HG03135 (cell line): ENCODE measurements around the gene SPATS2L.

Experiments used
- ATAC-seq: cut with Tn5 transposase; IDR thresholded peaks from one replicate; pipeline ENCODE4 v1.9.1; 2021; ENCODE audit warnings: mild to moderate bottlenecking, moderate library complexity; ENCODE audit not compliant: unreplicated experiment

Gene SPATS2L

DNA sequence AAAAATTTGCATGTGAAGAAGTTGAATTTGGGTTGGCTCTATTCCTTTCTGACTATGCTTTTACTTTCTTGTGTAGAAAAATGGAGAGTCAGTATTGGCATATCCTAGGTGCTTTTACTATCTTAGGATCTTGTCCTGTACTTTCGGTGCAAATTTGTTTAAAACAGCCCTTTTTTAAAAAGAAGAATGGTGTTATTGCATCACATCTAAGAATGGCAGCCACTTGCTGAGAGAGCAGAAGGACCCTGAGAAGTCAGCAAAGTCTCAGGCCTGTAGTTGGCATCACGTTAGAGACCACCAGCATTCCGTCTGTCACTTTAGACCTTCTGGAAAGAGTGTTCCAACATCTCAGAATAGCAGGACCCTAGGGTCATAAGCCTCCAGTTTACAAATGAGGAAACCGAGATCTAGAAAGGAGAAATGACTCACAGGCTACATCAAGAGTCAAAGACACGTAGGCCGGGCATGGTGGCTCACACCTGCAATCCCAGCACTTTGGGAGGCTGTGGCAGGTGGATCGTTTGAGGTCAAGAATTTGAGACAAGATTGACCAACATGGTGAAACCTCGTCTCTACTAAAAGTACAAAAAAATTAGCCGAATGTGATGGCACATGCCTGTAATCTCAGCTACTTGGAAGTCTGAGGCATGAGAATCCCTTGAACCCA, 42.5 kb downstream of the SPATS2L start:
- ATAC-seq, result no peak

- ATAC-seq, result no peak
Observed at GRCh38 chr2:200349868-200350267, 43.4 kb downstream of the SPATS2L start.

- ATAC-seq, result no peak
Observed at GRCh38 chr2:200350850-200351285, 44.4 kb downstream of the SPATS2L start.

- ATAC-seq, result no peak
Observed at GRCh38 chr2:200351815-200352214, 45.3 kb downstream of the SPATS2L start.

DNA sequence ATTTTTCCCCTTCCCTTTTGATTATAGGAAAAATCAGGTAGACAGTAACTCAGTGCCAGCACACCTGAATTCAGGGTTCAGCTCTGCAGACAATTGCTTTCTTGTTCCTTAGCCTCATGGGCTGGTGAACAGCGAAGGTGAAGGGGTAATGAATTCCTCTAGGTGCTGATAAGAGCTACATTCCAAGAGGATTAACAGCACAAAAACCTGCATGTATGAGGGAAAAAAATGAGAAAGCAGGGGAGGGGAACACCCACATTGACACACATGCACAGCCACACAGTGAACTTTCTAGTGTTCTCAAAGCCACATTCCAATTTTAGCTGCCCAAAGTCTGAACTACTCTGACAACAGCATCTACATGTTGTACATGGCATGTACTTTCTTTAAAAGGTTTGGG, 46.1 kb downstream of the SPATS2L start:
- ATAC-seq, result no peak

DNA sequence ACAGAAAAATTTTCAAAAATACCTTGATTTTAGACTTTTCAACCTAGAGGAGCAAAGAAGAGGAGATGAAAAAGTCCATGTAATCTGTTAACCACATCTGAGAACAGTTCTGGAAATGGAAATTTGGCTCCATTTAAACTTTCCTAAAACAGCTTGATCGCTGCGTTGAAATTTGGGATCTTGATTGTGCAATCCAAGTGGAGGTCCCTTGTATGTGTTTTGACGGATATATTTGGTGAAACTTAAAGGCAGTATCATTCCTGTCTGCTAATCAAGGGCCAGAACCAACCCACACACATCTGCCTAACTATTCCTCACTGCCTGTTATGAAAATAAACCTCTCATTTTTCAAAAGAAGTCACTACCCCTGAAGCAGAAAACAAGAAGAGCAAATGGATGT, 46.6 kb downstream of the SPATS2L start:
- ATAC-seq, result no peak

GRCh38 chr2:200353874-200354273, 47.4 kb downstream of the SPATS2L start:
- ATAC-seq, result no peak

DNA sequence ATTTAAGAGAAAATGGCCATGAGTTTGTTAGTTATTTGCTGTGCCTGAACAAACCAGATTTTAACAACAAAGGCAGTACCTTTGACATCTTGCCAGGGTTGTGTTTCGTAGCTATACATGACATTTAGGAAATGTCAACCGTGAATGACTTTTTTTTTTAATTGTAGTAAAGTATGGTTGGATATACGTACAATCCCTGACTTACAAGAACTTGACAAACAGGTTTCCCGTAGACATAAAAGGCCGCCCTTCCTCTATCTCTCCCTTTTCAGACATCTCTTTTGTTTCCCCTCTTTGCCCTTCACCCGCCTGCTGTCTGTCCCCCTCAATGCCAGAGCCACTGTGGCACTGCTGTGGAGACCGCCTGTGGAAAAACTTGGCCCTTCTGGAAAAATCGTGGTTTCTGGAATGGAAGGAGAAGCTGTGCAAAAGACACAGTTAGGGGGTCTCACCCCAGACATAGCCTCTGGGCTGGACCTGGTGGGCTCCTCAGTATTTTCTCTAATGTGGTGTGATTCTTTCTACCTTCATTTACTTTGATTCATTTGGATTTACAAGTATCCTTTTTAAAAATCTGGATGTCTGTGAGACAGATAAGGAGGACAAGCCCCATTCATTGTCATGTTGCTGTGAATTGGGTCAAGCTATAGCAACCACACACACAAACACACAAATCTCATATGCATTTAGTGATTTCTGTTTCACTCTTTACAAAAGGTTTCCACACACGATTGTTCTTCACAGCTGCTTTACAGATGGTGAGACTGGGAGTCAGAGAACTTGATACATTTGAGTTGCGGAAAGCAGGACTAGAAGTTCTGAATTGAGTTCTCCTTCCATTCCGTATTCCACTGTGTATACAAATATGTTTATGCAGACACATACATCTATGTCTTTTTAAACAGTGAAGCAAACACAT, 48.6 kb downstream of the SPATS2L start:
- no peak for ATAC-seq

- no peak for ATAC-seq
Observed at GRCh38 chr2:200356321-200356720, 49.8 kb downstream of the SPATS2L start.

DNA sequence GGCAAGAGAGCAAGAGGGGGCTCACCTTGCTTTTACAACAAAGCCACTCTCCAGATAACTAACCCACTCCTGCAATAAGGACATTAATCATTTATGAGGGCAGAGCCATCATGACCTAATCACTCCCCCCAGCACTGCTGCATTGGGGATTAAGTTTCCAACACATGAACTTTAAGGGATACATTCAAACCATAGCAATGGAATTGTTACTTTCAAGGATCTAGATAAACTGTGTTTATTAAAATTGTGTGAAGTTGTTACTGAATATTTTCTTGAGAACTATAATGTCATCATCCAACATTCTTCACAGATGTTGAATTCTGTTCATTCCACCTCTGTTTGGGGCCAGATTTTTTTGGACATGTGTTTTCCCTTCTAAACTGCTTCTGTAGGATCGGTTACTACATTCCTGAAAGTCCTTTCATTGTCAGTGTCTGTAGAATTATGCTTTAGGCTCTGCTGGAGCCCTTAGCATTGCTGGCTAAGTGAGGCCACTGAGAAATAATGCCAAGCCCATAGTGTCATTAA, 50.4 kb downstream of the SPATS2L start:
- ATAC-seq, result no peak

DNA sequence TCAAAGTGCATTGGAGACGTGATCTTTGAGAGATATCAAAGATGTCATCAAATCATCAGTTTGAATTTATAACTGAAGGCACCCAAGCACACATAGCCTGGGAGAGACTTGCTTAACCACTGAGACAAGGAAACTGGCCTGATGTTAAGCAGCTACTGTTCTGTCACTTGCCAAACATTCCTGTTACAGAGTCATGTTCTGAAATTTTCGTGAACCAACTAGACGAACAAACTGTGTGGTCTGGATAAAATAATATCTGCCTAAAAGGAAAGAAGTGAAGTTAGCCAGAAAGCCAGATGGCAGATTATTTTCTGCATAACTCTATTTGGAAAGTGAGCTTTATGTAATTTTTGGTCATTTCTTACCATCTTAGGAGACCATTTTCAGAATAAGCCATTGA, 51.4 kb downstream of the SPATS2L start:
- no peak for ATAC-seq

- ATAC-seq, result no peak
Observed at GRCh38 chr2:200359552-200359951, 53.1 kb downstream of the SPATS2L start.

GRCh38 chr2:200360364-200360763, 53.9 kb downstream of the SPATS2L start:
- ATAC-seq, result no peak

DNA sequence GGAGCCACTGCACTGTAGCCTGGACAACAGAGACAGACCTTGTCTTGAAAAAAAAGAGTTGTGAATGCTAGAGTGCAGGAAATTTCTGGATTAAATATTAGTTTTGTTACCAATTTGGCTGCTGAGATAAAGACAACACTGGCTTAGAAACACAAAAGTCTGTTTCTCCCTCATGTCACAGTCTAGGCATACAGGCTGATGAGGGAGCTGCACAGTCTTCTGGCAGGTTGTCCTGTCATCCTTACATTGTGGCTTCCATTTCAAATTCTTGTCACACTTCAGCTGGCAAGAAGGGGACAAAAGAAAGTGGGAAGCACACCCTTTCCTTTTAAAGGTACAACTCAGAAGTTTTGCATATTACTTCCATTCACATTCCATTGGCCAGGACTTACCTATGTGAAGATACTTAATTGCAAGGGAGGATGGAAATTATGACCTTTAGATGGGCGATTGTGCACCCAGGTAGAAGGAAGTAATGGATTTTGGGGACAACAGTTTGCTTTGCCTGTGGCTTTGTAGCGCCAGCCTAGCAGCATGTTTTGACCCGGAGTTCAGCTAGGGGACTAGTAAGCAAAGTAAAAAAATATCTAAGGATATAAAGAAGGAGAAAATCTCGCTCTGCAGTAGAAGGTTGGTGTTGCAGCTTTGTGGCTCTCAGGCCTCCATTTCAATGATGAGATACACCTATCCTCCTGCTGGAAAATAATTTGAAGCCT, 55.9 kb downstream of the SPATS2L start:
- ATAC-seq, result no peak

GRCh38 chr2:200363279-200363678, 56.8 kb downstream of the SPATS2L start:
- ATAC-seq, result no peak

- ATAC-seq, result no peak
Observed at GRCh38 chr2:200364142-200364541, 57.6 kb downstream of the SPATS2L start.

DNA sequence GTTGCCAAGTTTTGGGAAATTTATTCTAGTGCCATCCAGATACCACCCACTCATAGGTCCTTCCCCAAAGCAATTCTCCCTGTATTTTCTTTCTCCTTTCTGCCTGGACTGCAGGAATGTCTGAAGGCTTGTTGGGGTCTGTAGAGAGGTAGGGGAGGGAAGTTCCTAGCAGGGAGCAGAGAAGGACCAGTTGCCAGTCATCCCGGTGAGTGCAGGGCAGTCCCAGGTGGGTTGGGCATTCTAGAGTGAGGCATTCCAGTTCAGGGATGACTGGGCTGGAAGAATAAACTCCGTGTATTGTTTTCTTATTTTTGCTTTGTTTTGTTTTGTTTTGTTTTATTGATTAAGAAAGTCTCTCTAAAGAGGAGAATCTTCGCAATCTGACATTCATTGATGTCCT, 58.1 kb downstream of the SPATS2L start:
- ATAC-seq, result no peak

- ATAC-seq, result no peak
Observed at GRCh38 chr2:200365209-200365608, 58.7 kb downstream of the SPATS2L start.

- no peak for ATAC-seq
Observed at GRCh38 chr2:200367155-200367554, 60.7 kb downstream of the SPATS2L start.

DNA sequence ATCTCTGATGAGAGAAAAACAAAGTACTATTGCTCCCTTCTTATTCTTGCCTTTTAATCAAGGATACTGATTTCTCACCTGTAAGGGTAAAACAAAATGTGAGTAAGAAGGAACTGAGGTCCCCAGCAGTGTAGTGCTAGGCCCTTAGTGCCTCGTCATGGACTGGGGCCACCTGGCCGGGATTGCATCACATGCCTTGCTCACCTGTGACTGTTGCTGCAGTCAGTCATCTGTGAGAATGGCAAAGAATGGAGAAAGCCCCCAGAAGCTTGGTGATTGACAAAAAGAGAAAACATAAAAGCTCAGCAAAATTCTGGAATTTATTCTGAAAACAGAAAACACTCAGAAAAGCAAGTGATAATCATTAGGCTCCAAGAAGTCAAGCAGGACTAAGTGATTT, 63.4 kb downstream of the SPATS2L start:
- no peak for ATAC-seq

DNA sequence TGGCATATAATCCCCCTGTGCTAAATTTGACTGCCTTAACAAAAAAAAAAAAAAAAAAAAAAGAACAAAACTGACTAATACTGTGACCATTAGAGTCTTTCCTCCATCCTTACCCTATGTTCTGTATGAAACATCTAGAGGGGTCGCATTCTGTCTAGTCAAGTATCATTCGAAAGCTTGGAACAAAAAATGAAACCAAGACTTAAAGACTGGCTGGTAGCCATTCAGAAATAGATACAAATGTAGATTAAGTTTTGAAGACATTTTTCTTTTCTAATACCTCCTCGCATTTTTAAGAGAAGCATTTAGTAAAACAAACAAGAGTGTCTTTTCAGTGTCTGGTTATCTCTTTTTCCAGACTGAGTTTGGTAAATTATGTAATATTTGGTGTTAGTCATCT, 66.7 kb downstream of the SPATS2L start:
- peak; percentile 41 for ATAC-seq
